ENCODE data around the gene NOS1AP.

NOS1AP gene

GRCh38 chr1:162293073-162293692 is 223.7 kb downstream of the NOS1AP start:
- no peak for TF ChIP-seq CTCF (IDR thresholded peaks at IDR 0.05)
- no peaks in the 10 kb centered on the region for H3K36me3 ChIP-seq
- H3K27me3 ChIP-seq, result no peaks in the 10 kb centered on the region
- H3K4me3 ChIP-seq (ENCODE audit: low read depth in 1 of 2, low read length in 1 of 2), result no peak overlapping the region
- H3K9me3 ChIP-seq, result no peaks in the 10 kb centered on the region
- H3K27ac ChIP-seq, result peak overlapping the region; percentile 66
- H3K4me1 ChIP-seq (ENCODE audit: control insufficient read depth in 1 of 2, insufficient read depth in 1 of 2, low read depth in 1 of 2, low read length in 1 of 2), result peaks cover 18 to 29% of the 10 kb centered on the region in 2 experiments

GRCh38 chr1:162294015-162294414 is 224.5 kb downstream of the NOS1AP start:
- peak overlapping the region; percentile 66 for H3K27ac ChIP-seq
- H3K36me3 ChIP-seq, result no peaks in the 10 kb centered on the region
- H3K4me3 ChIP-seq (ENCODE audit: low read depth in 1 of 2, low read length in 1 of 2), result no peak overlapping the region
- H3K4me1 ChIP-seq (ENCODE audit: control insufficient read depth in 1 of 2, insufficient read depth in 1 of 2, low read depth in 1 of 2, low read length in 1 of 2), result peaks cover 18 to 29% of the 10 kb centered on the region in 2 experiments
- H3K27me3 ChIP-seq, result no peaks in the 10 kb centered on the region
- TF ChIP-seq CTCF (IDR thresholded peaks at IDR 0.05), result no peak
- H3K9me3 ChIP-seq, result no peaks in the 10 kb centered on the region

- TF ChIP-seq CTCF (IDR thresholded peaks at IDR 0.05), result no peak
- Histone ChIP-seq H3K9me3 (no peaks in the 10 kb centered on the region), H3K27ac (no peak overlapping the region), H3K36me3 (no peaks in the 10 kb centered on the region), H3K27me3 (no peaks in the 10 kb centered on the region), H3K4me3 (ENCODE audit: low read depth in 1 of 2, low read length in 1 of 2) (no peak overlapping the region), H3K4me1 (ENCODE audit: control insufficient read depth in 1 of 2, insufficient read depth in 1 of 2, low read depth in 1 of 2, low read length in 1 of 2) (peaks cover 18 to 29% of the 10 kb centered on the region in 2 experiments)
These were observed 227.7 kb downstream of the NOS1AP start for GRCh38 chr1:162297208-162297607.

- H3K27me3 ChIP-seq, result no peaks in the 10 kb centered on the region
- peaks cover 17 to 22% of the 10 kb centered on the region in 2 experiments for H3K4me1 ChIP-seq (ENCODE audit: control insufficient read depth in 1 of 2, insufficient read depth in 1 of 2, low read depth in 1 of 2, low read length in 1 of 2)
- no peak overlapping the region for H3K27ac ChIP-seq
- TF ChIP-seq CTCF (IDR thresholded peaks at IDR 0.05), result no peak
- H3K9me3 ChIP-seq, result no peaks in the 10 kb centered on the region
- no peaks in the 10 kb centered on the region for H3K36me3 ChIP-seq
- no peak overlapping the region for H3K4me3 ChIP-seq (ENCODE audit: low read depth in 1 of 2, low read length in 1 of 2)
These were observed 228.8 kb downstream of the NOS1AP start for GRCh38 chr1:162298266-162298665.

- TF ChIP-seq CTCF (IDR thresholded peaks at IDR 0.05), result no peak
- no peak overlapping the region for H3K27ac ChIP-seq
- peaks cover 12 to 14% of the 10 kb centered on the region in 2 experiments for H3K4me1 ChIP-seq (ENCODE audit: control insufficient read depth in 1 of 2, insufficient read depth in 1 of 2, low read depth in 1 of 2, low read length in 1 of 2)
These were observed 229.5 kb downstream of the NOS1AP start for GRCh38 chr1:162299018-162299417.

More at GRCh38 chr1:162299018-162299417, 229.5 kb downstream of the NOS1AP start:
- Histone ChIP-seq H3K9me3 (no peaks in the 10 kb centered on the region), H3K4me3 (ENCODE audit: low read depth in 1 of 2, low read length in 1 of 2) (no peak overlapping the region), H3K36me3 (no peaks in the 10 kb centered on the region), H3K27me3 (no peaks in the 10 kb centered on the region)
